Transverse colon (tissue), 4 donors: ENCODE measurements around the gene KCTD11. TPM values are rescaled to one million over a fixed set of nuclear protein-coding genes. Genes with fewer than 3 reads are reported as not detected.

Source experiments
- DNase-seq: peaks from one replicate; pipeline ENCODE4 v3.0.0-alpha.2; 2019
- H3K27ac ChIP-seq, 4 donors: fragments of 200-600 bp; sonication (generic); 2 replicates each; pipeline ENCODE4 v1.5.1; 2016 to 2018; ENCODE audit warnings: inconsistent platforms in 4 of 4
- H3K27me3 ChIP-seq: fragments of 200-600 bp; sonication (generic); 2 replicates; pipeline ENCODE4 v1.5.1; 2017; ENCODE audit warnings: inconsistent platforms
- H3K36me3 ChIP-seq, 4 donors: fragments of 200-600 bp; sonication (generic); 2 replicates each; pipeline ENCODE4 v1.5.1; 2017 to 2019; ENCODE audit warnings: inconsistent platforms in 4 of 4
- H3K4me1 ChIP-seq, 4 donors: fragments of 200-600 bp; sonication (generic); 2 replicates each; pipeline ENCODE4 v1.5.1; 2017 to 2020; ENCODE audit warnings: inconsistent platforms in 4 of 4
- H3K4me3 ChIP-seq, 4 donors: fragments of 200-600 bp; sonication (generic); 1 replicate in 1 of 4; 2 replicates in 3 of 4; pipeline versions ENCODE4 v1.5.1 to v1.6.1; 2017 to 2019; ENCODE audit warnings: inconsistent platforms in 4 of 4
- H3K9me3 ChIP-seq, 2 donors: fragments of 200-600 bp; sonication (generic); 2 replicates each; pipeline ENCODE4 v1.5.1; 2017 to 2019; ENCODE audit warnings: inconsistent platforms in 2 of 2
- EP300 ChIP-seq: sonication (generic); formaldehyde crosslinking; IDR thresholded peaks from one replicate; pipeline ENCODE4 v1.6.1; 2017; ENCODE audit warnings: antibody characterized with exemption, low read depth
- POLR2A ChIP-seq: fragments of 450-650 bp; IDR thresholded peaks from one replicate; pipeline ENCODE4 v1.6.1; 2016; ENCODE audit warnings: antibody characterized with exemption, mild to moderate bottlenecking, moderate library complexity
- POLR2AphosphoS5 ChIP-seq, 3 donors: sonication (generic); formaldehyde crosslinking; IDR thresholded peaks; one replicate each; pipeline ENCODE4 v1.6.1; 2016; ENCODE audit warnings: antibody characterized with exemption in 3 of 3
- WGBS, 2 donors: methylation state at CpG; one replicate each; pipeline ENCODE4 v1.1.5; 2018; ENCODE audit warnings: low coverage in 1 of 2; 5-methylcytosine and 5-hydroxymethylcytosine counted together
- in situ Hi-C, 4 donors: fragments of 200-750 bp; cut with MboI; loops; one replicate each; pipeline versions ENCODE4 v1.15.0 to v1.15.1; 2017; ENCODE audit warnings: low sequenced_read_pairs in 3 of 4, low pct_ligation_motif_present in 1 of 4, low pct_unique_long_range_greater_than_20kb in 1 of 4
- intact Hi-C: fragments of 100-400 bp; cut with DNase I; formaldehyde crosslinking; loops from one replicate; pipeline ENCODE4 v1.15.1; 2023; ENCODE audit warnings: low total_unique reads
- total RNA-seq, 4 donors: library from RNA; depleted of rRNA; stranded (reverse); fragments of >200 nt; gene quantifications; one replicate each; pipeline ENCODE4 v1.1.0, GENCODE V29; 2016
- TF ChIP-seq, protein P1 (sequence below), 5 experiments: fragments of 200-600 bp in 3 of 5; fragments of 450-650 bp in 2 of 5; sonication (generic) in 3 of 5; IDR thresholded peaks; 1 replicate in 2 of 5; 2 replicates in 3 of 5; pipeline ENCODE4 v1.5.1; 2016 to 2017; ENCODE audit warnings: antibody characterized with exemption in 5 of 5, inconsistent platforms in 3 of 5, mild to moderate bottlenecking in 2 of 5, moderate library complexity in 1 of 5

The KCTD11 gene
- total RNA-seq, 4 donors from 2014 or later = 1.2 to 10.8 (median 7.8) TPM

DNA sequence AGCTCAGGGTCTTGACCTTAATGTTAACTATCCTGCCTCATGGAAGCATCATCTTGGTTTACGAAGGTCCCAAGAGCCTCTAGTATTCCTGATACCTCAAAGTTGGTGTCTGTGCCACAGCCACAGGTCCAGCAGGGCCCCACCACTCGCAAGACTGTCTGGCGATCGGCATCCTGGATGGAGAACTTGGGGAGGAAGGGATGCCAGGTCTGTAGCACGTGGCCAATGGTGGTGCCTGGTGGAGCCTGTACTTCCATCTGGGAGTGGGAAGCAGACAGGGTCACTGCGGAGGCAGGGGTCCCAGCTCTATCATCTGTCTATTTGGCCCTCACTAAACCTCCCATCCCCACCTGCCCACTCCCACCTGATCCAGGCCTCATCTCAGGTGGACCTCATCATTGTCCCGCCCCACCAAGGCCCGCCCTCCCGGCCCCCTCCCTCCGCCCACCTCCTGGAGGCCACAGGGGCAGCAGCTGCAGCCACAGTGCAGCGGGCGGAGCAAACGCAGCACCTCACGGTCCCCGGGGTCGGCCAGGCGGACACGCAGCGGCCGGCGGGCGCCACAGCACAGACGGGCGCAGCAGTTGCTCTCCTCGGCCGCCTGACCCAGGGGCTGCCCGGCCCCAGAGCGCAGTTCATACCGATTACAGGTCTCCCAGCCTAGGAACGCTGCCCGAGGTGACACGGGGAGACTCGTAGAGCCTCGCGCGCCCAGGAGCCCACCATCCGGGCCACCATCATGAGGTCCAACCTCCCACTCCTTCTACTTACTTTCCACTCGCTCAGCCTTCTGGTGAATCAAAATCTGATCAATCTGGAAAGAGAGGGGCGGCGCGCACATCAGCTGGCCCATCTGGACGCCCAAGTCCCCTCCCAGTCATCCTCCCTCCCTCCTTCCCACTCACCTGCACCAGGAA, 41.0 kb downstream of the KCTD11 start:
- Histone ChIP-seq H3K4me1 (peaks cover 11 to 22% (median 17%) of the 10 kb centered on the region in 4 donors), H3K36me3 (no peaks in the 10 kb centered on the region), H3K27ac (peak overlapping the region in 3 of 4 donors; percentile 93 to 98 (median 95)), H3K4me3 (peak overlapping the region in 2 of 4 donors; percentile 86 to 91), H3K27me3 (no peaks in the 10 kb centered on the region), H3K9me3 (no peaks in the 10 kb centered on the region)
- DNase-seq = no peak
- 83 to 88% methylated on average over 1 to 32 of the region's 42 CpGs for WGBS, 2 donors
- intact Hi-C loops = no loop called here
- TF ChIP-seq, protein P1, sequence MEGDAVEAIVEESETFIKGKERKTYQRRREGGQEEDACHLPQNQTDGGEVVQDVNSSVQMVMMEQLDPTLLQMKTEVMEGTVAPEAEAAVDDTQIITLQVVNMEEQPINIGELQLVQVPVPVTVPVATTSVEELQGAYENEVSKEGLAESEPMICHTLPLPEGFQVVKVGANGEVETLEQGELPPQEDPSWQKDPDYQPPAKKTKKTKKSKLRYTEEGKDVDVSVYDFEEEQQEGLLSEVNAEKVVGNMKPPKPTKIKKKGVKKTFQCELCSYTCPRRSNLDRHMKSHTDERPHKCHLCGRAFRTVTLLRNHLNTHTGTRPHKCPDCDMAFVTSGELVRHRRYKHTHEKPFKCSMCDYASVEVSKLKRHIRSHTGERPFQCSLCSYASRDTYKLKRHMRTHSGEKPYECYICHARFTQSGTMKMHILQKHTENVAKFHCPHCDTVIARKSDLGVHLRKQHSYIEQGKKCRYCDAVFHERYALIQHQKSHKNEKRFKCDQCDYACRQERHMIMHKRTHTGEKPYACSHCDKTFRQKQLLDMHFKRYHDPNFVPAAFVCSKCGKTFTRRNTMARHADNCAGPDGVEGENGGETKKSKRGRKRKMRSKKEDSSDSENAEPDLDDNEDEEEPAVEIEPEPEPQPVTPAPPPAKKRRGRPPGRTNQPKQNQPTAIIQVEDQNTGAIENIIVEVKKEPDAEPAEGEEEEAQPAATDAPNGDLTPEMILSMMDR (IDR thresholded peaks at IDR 0.05) = no peak
- no peak for TF ChIP-seq EP300
- TF ChIP-seq POLR2A = no peak
- no peak for TF ChIP-seq POLR2AphosphoS5 (IDR thresholded peaks at IDR 0.05)
- in situ Hi-C loops = no loop called here

DNA sequence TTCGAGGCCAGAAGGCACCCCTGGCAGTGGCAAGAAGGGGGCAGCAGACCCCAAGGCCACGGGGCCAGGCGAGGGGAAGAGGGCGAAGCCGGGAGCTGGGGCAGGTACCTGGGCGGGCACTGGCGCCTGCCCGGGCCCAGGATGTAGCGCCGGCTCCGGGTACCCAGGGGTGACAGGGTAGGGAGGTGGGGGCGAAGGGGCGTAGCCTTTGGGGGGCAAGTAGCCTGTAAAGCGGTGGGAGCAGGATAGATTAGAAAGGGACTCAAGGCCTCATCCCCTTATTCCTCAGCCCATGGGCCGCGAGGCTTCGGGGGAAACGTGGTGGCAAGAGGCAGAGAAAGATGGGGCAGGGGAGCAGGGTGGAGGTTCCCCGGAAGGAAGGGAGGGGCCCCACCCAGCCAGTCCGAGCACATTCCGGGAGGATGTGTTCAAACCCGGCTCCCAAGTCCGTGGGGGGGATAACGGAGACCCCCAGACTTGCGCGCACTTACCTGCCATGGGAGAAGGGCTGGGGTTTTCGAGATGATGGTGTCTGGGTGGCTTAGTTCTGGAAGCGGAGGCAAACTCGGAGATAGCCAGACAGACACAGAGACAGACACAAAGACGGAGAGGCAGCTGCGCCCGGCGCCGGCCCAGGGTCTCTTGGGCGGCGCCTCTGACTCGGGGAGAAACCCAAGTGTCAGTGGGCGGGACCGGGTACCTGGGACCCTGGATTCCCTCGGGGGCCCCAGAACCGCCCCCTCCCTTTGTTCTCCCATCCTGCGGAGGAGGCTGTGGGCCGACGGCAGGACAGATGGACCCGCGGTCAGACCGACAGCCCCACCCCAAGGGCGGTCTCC, 41.9 kb downstream of the KCTD11 start:
- Histone ChIP-seq H3K4me1 (peaks cover 11 to 22% (median 17%) of the 10 kb centered on the region in 4 donors), H3K27me3 (no peaks in the 10 kb centered on the region), H3K4me3 (peak overlapping the region; percentile 59 to 91 (median 77)), H3K9me3 (no peaks in the 10 kb centered on the region), H3K36me3 (no peaks in the 10 kb centered on the region), H3K27ac (peak overlapping the region; percentile 90 to 98 (median 94))
- in situ Hi-C loops (no loop called here), intact Hi-C loops (no loop called here)
- DNase-seq = peak; percentile 51
- TF ChIP-seq POLR2AphosphoS5 (IDR thresholded peaks at IDR 0.05) = no peak
- TF ChIP-seq, protein P1 (IDR thresholded peaks at IDR 0.05) = no peak
- no peak for TF ChIP-seq EP300
- TF ChIP-seq POLR2A = no peak
- 9% methylated on average over 39 of the region's 48 CpGs; no CpG with 5 or more reads in 1 of the 2 donors for WGBS, 2 donors

DNA sequence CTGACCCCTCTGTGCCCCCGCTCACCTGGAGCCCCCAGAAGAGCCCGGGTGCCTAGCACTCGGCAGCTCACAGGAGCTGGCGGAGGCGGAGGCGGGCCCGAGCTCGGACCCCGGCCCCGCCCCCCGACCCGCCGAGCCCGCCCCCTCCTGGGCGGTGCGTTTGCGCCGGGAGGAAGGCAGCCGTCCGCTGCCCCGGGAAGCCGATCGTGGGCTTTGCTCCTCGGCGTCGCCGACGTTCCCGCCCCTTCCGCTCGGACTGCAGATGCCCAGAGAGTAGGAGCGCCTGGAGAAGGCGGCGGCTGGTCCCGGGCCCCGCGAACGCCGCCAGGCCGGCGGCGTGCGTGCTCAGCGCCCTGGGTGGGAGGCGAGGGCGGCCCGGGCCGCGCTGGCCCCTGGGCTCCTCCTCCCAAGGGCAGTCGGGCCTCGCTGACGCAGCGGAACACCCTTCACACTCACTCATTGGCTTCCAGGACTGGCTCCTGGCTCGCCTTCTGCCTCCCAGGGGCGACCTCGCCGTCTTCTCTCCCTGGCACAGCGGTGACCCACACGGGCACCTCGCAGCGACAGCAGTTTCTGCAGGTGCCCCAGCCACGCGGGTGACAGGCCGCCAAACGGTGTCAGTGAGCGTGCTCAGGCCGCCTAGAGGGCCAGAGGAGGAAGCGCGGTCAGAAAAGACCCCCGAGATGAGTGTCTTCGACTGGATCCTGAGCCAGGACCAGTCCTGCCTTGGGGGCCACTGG, 42.7 kb downstream of the KCTD11 start, which contains the start of gene PLSCR3:
Gene PLSCR3 (minus strand): TSS at position 74 of the 740 bp plus-strand sequence. CDS start 415 bp downstream, outside the sequence.
- H3K4me1 ChIP-seq = peaks cover 11 to 22% (median 17%) of the 10 kb centered on the region in 4 donors
- in situ Hi-C loops (no loop called here), intact Hi-C loops (no loop called here)
- H3K36me3 ChIP-seq = no peaks in the 10 kb centered on the region
- H3K27ac ChIP-seq = peak within 1 kb of the TSS; percentile 90 to 98 (median 94)
- no peaks in the 10 kb centered on the region for H3K9me3 ChIP-seq
- peak within 1 kb of the TSS; percentile 59 to 91 (median 77) for H3K4me3 ChIP-seq
- peak; percentile 90 for DNase-seq
- TF ChIP-seq, protein P1 (IDR thresholded peaks at IDR 0.05) = peak; percentile 24 to 77 (median 36)
- TF ChIP-seq POLR2A (peak; percentile 76), POLR2AphosphoS5 (IDR thresholded peaks at IDR 0.05) (peak; percentile 89 to 94 (median 93)), EP300 (no peak)
- 2% methylated on average over 17 of the region's 71 CpGs; no CpG with 5 or more reads in 1 of the 2 donors for WGBS, 2 donors
- no peaks in the 10 kb centered on the region for H3K27me3 ChIP-seq
